Gastroesophageal sphincter (tissue), 4 donors: ENCODE measurements around the gene PSME1. TPM values are rescaled to one million over a fixed set of nuclear protein-coding genes. Genes with fewer than 3 reads are reported as not detected.

Experiments
- ATAC-seq: fragments of 150-250 bp; one replicate; pipeline ENCODE4 v1.9.1; 2016; ENCODE audit warnings: mild to moderate bottlenecking, moderate library complexity
- H3K27ac ChIP-seq, 4 donors: fragments of 200-600 bp; sonication (generic) in 3 of 4; 1 replicate in 3 of 4; 2 replicates in 1 of 4; pipeline ENCODE4 v1.5.1; 2016 to 2019
- H3K27me3 ChIP-seq: fragments of 200-600 bp; sonication (generic); one replicate; pipeline ENCODE4 v1.5.1; 2019
- H3K36me3 ChIP-seq, 2 donors: fragments of 200-600 bp; sonication (generic); one replicate each; pipeline ENCODE4 v1.5.1; 2019; ENCODE audit warnings: control low read depth in 1 of 2
- H3K4me1 ChIP-seq, 3 donors: fragments of 200-600 bp; sonication (generic); 1 replicate in 2 of 3; 2 replicates in 1 of 3; pipeline ENCODE4 v1.5.1; 2016 to 2019; ENCODE audit warnings: control low read depth in 2 of 3
- H3K4me3 ChIP-seq, 2 donors: fragments of 200-600 bp; sonication (generic); one replicate each; pipeline ENCODE4 v1.5.1; 2019; ENCODE audit warnings: mild to moderate bottlenecking in 1 of 2, moderate library complexity in 1 of 2
- H3K9me3 ChIP-seq, 3 donors: fragments of 200-600 bp; sonication (generic); one replicate each; pipeline ENCODE4 v1.5.1; 2017 to 2019; ENCODE audit warnings: control low read depth in 2 of 3
- EP300 ChIP-seq: sonication (generic); formaldehyde crosslinking; IDR thresholded peaks from one replicate; pipeline ENCODE4 v1.6.1; 2017; ENCODE audit warnings: antibody characterized with exemption, mild to moderate bottlenecking
- POLR2A ChIP-seq, 2 donors: fragments of 450-650 bp; IDR thresholded peaks; one replicate each; pipeline ENCODE4 v1.6.1; 2017; ENCODE audit warnings: antibody characterized with exemption in 2 of 2, mild to moderate bottlenecking in 2 of 2, moderate library complexity in 1 of 2
- POLR2AphosphoS5 ChIP-seq: sonication (generic); formaldehyde crosslinking; IDR thresholded peaks from one replicate; pipeline ENCODE4 v1.6.1; 2017; ENCODE audit warnings: antibody characterized with exemption
- WGBS, 2 donors: methylation state at CpG; one replicate each; pipeline ENCODE4 v1.1.5; 2018; ENCODE audit warnings: low coverage in 1 of 2; 5-methylcytosine and 5-hydroxymethylcytosine counted together
- total RNA-seq, 4 donors: library from RNA; depleted of rRNA; stranded (reverse); fragments of >200 nt; gene quantifications; one replicate each; pipeline ENCODE4 v1.1.0, GENCODE V29; 2016
- TF ChIP-seq, protein P1 (sequence below), 4 experiments: fragments of 200-600 bp in 2 of 4; fragments of 450-650 bp in 2 of 4; sonication (generic) in 1 of 4; IDR thresholded peaks; one replicate each; pipeline ENCODE4 v1.5.1; 2017 to 2019; ENCODE audit warnings: antibody characterized with exemption in 4 of 4, mild to moderate bottlenecking in 2 of 4, moderate library complexity in 2 of 4

The PSME1 gene
- total RNA-seq, 4 donors from 2014 or later, result 114 to 186 (median 127) TPM

GRCh38 chr14:24150993-24151392 lies 15.0 kb downstream of the PSME1 start:
- Histone ChIP-seq H3K27ac (no peak overlapping the region), H3K9me3 (no peaks in the 10 kb centered on the region), H3K27me3 (no peaks in the 10 kb centered on the region), H3K36me3 (peaks cover 0 to 77% of the 10 kb centered on the region in 2 donors), H3K4me3 (no peak overlapping the region), H3K4me1 (peaks cover 0 to 36% (median 12%) of the 10 kb centered on the region in 3 donors)
- WGBS, 2 donors, result 60 to 78% methylated on average over 1 to 3 of the region's 9 CpGs
- ATAC-seq, result no peak
- TF ChIP-seq EP300 (no peak), POLR2A (IDR thresholded peaks at IDR 0.05) (no peak), POLR2AphosphoS5 (no peak)
- TF ChIP-seq, protein P1, sequence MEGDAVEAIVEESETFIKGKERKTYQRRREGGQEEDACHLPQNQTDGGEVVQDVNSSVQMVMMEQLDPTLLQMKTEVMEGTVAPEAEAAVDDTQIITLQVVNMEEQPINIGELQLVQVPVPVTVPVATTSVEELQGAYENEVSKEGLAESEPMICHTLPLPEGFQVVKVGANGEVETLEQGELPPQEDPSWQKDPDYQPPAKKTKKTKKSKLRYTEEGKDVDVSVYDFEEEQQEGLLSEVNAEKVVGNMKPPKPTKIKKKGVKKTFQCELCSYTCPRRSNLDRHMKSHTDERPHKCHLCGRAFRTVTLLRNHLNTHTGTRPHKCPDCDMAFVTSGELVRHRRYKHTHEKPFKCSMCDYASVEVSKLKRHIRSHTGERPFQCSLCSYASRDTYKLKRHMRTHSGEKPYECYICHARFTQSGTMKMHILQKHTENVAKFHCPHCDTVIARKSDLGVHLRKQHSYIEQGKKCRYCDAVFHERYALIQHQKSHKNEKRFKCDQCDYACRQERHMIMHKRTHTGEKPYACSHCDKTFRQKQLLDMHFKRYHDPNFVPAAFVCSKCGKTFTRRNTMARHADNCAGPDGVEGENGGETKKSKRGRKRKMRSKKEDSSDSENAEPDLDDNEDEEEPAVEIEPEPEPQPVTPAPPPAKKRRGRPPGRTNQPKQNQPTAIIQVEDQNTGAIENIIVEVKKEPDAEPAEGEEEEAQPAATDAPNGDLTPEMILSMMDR (IDR thresholded peaks at IDR 0.05), result no peak

GRCh38 chr14:24151404-24152080 lies 15.5 kb downstream of the PSME1 start:
- Histone ChIP-seq H3K27me3 (no peaks in the 10 kb centered on the region), H3K4me1 (peaks cover 0 to 33% (median 12%) of the 10 kb centered on the region in 3 donors), H3K9me3 (no peaks in the 10 kb centered on the region), H3K27ac (no peak overlapping the region), H3K36me3 (peaks cover 0 to 82% of the 10 kb centered on the region in 2 donors), H3K4me3 (no peak overlapping the region)
- TF ChIP-seq POLR2AphosphoS5 (no peak), POLR2A (IDR thresholded peaks at IDR 0.05) (peak in 1 of 2 donors; percentile 11), EP300 (no peak)
- TF ChIP-seq, protein P1 (IDR thresholded peaks at IDR 0.05), result no peak
- WGBS, 2 donors, result 87 to 95% methylated on average over 4 to 5 of the region's 16 CpGs
- ATAC-seq, result no peak

DNA sequence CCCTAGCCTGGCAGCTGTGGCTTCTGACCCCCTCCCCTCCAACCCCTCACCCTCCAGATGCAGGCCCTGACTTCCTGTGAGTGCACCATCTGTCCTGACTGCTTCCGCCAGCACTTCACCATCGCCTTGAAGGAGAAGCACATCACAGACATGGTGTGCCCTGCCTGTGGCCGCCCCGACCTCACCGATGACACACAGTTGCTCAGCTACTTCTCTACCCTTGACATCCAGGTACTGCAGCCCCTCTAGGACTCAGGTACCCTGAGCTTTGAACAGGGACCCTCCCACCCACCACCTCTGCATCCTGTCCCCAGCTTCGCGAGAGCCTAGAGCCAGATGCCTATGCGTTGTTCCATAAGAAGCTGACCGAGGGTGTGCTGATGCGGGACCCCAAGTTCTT lies 19.1 kb downstream of the PSME1 start:
- Histone ChIP-seq H3K27me3 (no peaks in the 10 kb centered on the region), H3K9me3 (no peaks in the 10 kb centered on the region), H3K4me3 (no peak overlapping the region), H3K27ac (peak overlapping the region in 1 of 4 donors; percentile 2), H3K4me1 (peaks cover 0 to 8% (median 0%) of the 10 kb centered on the region in 3 donors), H3K36me3 (peaks cover 0 to 96% of the 10 kb centered on the region in 2 donors)
- no peak for ATAC-seq
- TF ChIP-seq, protein P1 (IDR thresholded peaks at IDR 0.05), result no peak
- TF ChIP-seq POLR2A (IDR thresholded peaks at IDR 0.05) (no peak), POLR2AphosphoS5 (no peak), EP300 (no peak)
- 89 to 90% methylated on average over 2 to 3 of the region's 10 CpGs for WGBS, 2 donors

- H3K36me3 ChIP-seq, result peaks cover 0 to 84% of the 10 kb centered on the region in 2 donors
- H3K4me1 ChIP-seq, result peaks cover 0 to 14% (median 6%) of the 10 kb centered on the region in 3 donors
- TF ChIP-seq, protein P1 (IDR thresholded peaks at IDR 0.05), result no peak
- no peak for TF ChIP-seq EP300
- TF ChIP-seq POLR2AphosphoS5, result no peak
- no peak for TF ChIP-seq POLR2A (IDR thresholded peaks at IDR 0.05)
- ATAC-seq, result no peak
- H3K27me3 ChIP-seq, result no peaks in the 10 kb centered on the region
- no peak overlapping the region for H3K27ac ChIP-seq
- H3K9me3 ChIP-seq, result no peaks in the 10 kb centered on the region
- 83 to 88% methylated on average over 1 of the region's 1 CpG for WGBS, 2 donors
- H3K4me3 ChIP-seq, result no peak overlapping the region
These were observed 20.8 kb downstream of the PSME1 start for GRCh38 chr14:24156840-24157239.

DNA sequence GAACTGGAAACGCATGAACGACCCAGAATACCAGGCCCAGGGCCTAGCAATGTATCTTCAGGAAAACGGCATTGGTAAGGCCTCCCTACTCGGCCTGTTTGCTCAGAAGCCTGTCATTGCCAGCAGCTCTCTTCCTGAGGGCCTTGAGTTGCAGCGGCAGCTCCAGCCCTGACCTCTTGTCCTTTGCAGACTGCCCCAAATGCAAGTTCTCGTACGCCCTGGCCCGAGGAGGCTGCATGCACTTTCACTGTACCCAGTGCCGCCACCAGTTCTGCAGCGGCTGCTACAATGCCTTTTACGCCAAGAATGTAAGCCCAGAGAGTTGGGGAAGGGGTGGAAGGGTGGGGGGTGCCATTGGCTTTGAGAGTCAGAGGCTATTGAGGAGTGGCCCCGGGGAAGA lies 21.3 kb downstream of the PSME1 start:
- Histone ChIP-seq H3K27me3 (no peaks in the 10 kb centered on the region), H3K4me1 (peaks cover 0 to 19% (median 10%) of the 10 kb centered on the region in 3 donors), H3K27ac (no peak overlapping the region), H3K36me3 (peaks cover 0 to 79% of the 10 kb centered on the region in 2 donors), H3K4me3 (no peak overlapping the region), H3K9me3 (no peaks in the 10 kb centered on the region)
- TF ChIP-seq POLR2A (IDR thresholded peaks at IDR 0.05) (no peak), POLR2AphosphoS5 (no peak), EP300 (no peak)
- TF ChIP-seq, protein P1 (IDR thresholded peaks at IDR 0.05), result no peak
- ATAC-seq, result no peak
- WGBS, 2 donors, result 100% methylated on average over 1 of the region's 12 CpGs; no CpG with 5 or more reads in 1 of the 2 donors
